HepG2 (cell line): ENCODE data around the gene CHKB. TPM values are rescaled to one million over a fixed set of nuclear protein-coding genes. Genes with fewer than 3 reads are reported as not detected.

Experiments used
- BRCA1 ChIP-seq: sonication (generic); formaldehyde crosslinking; IDR thresholded peaks from 2 replicates; pipeline ENCODE4 v1.4.0; 2020; ENCODE audit warnings: missing genetic modification reagents
- CC2D1A ChIP-seq: sonication (generic); formaldehyde crosslinking; IDR thresholded peaks from 2 replicates; pipeline ENCODE4 v1.8.1; 2023; ENCODE audit warnings: mild to moderate bottlenecking, missing genetic modification reagents
- CERS6 ChIP-seq: sonication (generic); formaldehyde crosslinking; IDR thresholded peaks from 2 replicates; pipeline ENCODE4 v1.5.0; 2020; ENCODE audit warnings: missing genetic modification reagents
- JUND ChIP-seq: sonication (generic); formaldehyde crosslinking; IDR thresholded peaks from 2 replicates; pipeline ENCODE4 v1.8.0; 2022; ENCODE audit warnings: mild to moderate bottlenecking, missing genetic modification reagents
- MXD3 ChIP-seq: IDR thresholded peaks from 2 replicates; pipeline ENCODE4 v1.6.1; 2016; ENCODE audit warnings: mild to moderate bottlenecking, missing biosample characterization, missing genetic modification reagents
- NFE2L2 ChIP-seq: fragments of 150-350 bp; IDR thresholded peaks from 2 replicates; pipeline ENCODE4 v1.6.1; 2014; ENCODE audit warnings: low read length
- POLR2AphosphoS2 ChIP-seq: IDR thresholded peaks from 2 replicates; pipeline ENCODE4 v1.6.1; 2011; ENCODE audit warnings: low read depth, low read length, improper control_type of control experiment
- RARG ChIP-seq: sonication (generic); formaldehyde crosslinking; IDR thresholded peaks from 2 replicates; pipeline ENCODE4 v1.4.0; 2020; ENCODE audit warnings: low read depth, mild to moderate bottlenecking, missing genetic modification reagents
- RNF2 ChIP-seq: fragments of 450-650 bp; conservative IDR thresholded peaks from 2 replicates; pipeline ENCODE4 v1.6.1; 2016; ENCODE audit warnings: low read depth
- XRCC5 ChIP-seq: fragments of 200-400 bp; formaldehyde crosslinking; optimal IDR thresholded peaks from 2 replicates; pipeline ENCODE3; 2017; ENCODE audit warnings: mild to moderate bottlenecking, low read length
- ZNF143 ChIP-seq: sonication (generic); formaldehyde crosslinking; IDR thresholded peaks from 2 replicates; pipeline ENCODE4 v1.4.0; 2020; ENCODE audit warnings: missing genetic modification reagents
- ZNF225 ChIP-seq: sonication (generic); formaldehyde crosslinking; IDR thresholded peaks from 2 replicates; pipeline ENCODE4 v1.4.0; 2020; ENCODE audit warnings: mild to moderate bottlenecking, missing genetic modification reagents
- ZNF260 ChIP-seq: sonication (generic); formaldehyde crosslinking; IDR thresholded peaks from 2 replicates; pipeline ENCODE4 v1.4.0; 2020; ENCODE audit warnings: missing genetic modification reagents, low read depth, mild to moderate bottlenecking, borderline replicate concordance
- ZNF343 ChIP-seq: sonication (generic); formaldehyde crosslinking; IDR thresholded peaks from 2 replicates; pipeline ENCODE4 v1.4.0; 2020; ENCODE audit warnings: mild to moderate bottlenecking, missing genetic modification reagents
- ZNF354B ChIP-seq: sonication (generic); formaldehyde crosslinking; IDR thresholded peaks from 2 replicates; pipeline ENCODE4 v1.8.0; 2022; ENCODE audit warnings: mild to moderate bottlenecking, missing genetic modification reagents
- ZNF460 ChIP-seq: sonication (generic); formaldehyde crosslinking; IDR thresholded peaks from 2 replicates; pipeline ENCODE4 v1.5.1; 2020; ENCODE audit warnings: missing genetic modification reagents, mild to moderate bottlenecking, borderline replicate concordance
- ZNF510 ChIP-seq: sonication (generic); formaldehyde crosslinking; IDR thresholded peaks from 2 replicates; pipeline ENCODE4 v1.4.0; 2020; ENCODE audit warnings: low read depth, mild to moderate bottlenecking, missing genetic modification reagents
- ZNF577 ChIP-seq: sonication (generic); formaldehyde crosslinking; IDR thresholded peaks from 2 replicates; pipeline ENCODE4 v1.4.0; 2020; ENCODE audit warnings: mild to moderate bottlenecking, low read depth, missing genetic modification reagents, borderline replicate concordance
- ZNF616 ChIP-seq: sonication (generic); formaldehyde crosslinking; IDR thresholded peaks from 2 replicates; pipeline ENCODE4 v1.5.0; 2020; ENCODE audit warnings: low read depth, mild to moderate bottlenecking, missing genetic modification reagents
- ZNF674 ChIP-seq: sonication (generic); formaldehyde crosslinking; IDR thresholded peaks from 2 replicates; pipeline ENCODE4 v1.5.0; 2020; ENCODE audit warnings: low read depth, mild to moderate bottlenecking, missing genetic modification reagents
- ZNF691 ChIP-seq: sonication (generic); formaldehyde crosslinking; IDR thresholded peaks from 2 replicates; pipeline ENCODE4 v1.4.0; 2020; ENCODE audit warnings: missing genetic modification reagents, low read depth, mild to moderate bottlenecking, borderline replicate concordance
- polyA plus RNA-seq, 8 experiments: library from polyadenylated mRNA; depleted of rRNA in 3 of 8; stranded (reverse) in 7 of 8; unstranded in 1 of 8; fragments of >200 nt; fragmentation: Illumina TruSeq in 4 of 8; extraction: Trizol in 4 of 8; gene quantifications; 2 replicates each; pipeline versions ENCODE4 v1.2.1 to v1.2.3, GENCODE V29; 2011 to 2016; ENCODE audit warnings: low read depth in 4 of 8, missing spikeins in 1 of 8, mixed read lengths in 1 of 8; ENCODE audit not compliant: insufficient read depth in 1 of 8
- total RNA-seq, 5 experiments: library from RNA; depleted of rRNA; stranded (reverse); fragments of >200 nt; fragmentation: Illumina TruSeq; extraction: Trizol; gene quantifications; 2 replicates each; pipeline ENCODE4 v1.2.3, GENCODE V29; 2016; ENCODE audit warnings: low read depth in 1 of 5
- TF ChIP-seq, protein P1 (sequence below): sonication (generic); formaldehyde crosslinking; IDR thresholded peaks from 2 replicates; pipeline ENCODE4 v1.5.0; 2020; ENCODE audit warnings: missing genetic modification reagents
- TF ChIP-seq, protein P2 (sequence below): sonication (generic); formaldehyde crosslinking; IDR thresholded peaks from 2 replicates; pipeline ENCODE4 v1.5.0; 2020; ENCODE audit warnings: missing genetic modification reagents, mild to moderate bottlenecking, borderline replicate concordance
- TF ChIP-seq, protein P3 (sequence below): sonication (generic); formaldehyde crosslinking; IDR thresholded peaks from 2 replicates; pipeline ENCODE4 v1.5.1; 2020; ENCODE audit warnings: missing genetic modification reagents, mild to moderate bottlenecking, borderline replicate concordance

CHKB gene
- total and polyA plus RNA-seq, 2 of the 13 experiments (the other 11 are each of a cell fraction or from before 2014, with no cell fraction given), result 24.5 to 42.7 TPM

- TF ChIP-seq, protein P1, sequence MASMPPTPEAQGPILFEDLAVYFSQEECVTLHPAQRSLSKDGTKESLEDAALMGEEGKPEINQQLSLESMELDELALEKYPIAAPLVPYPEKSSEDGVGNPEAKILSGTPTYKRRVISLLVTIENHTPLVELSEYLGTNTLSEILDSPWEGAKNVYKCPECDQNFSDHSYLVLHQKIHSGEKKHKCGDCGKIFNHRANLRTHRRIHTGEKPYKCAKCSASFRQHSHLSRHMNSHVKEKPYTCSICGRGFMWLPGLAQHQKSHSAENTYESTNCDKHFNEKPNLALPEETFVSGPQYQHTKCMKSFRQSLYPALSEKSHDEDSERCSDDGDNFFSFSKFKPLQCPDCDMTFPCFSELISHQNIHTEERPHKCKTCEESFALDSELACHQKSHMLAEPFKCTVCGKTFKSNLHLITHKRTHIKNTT, result no peak
- TF ChIP-seq, protein P2, sequence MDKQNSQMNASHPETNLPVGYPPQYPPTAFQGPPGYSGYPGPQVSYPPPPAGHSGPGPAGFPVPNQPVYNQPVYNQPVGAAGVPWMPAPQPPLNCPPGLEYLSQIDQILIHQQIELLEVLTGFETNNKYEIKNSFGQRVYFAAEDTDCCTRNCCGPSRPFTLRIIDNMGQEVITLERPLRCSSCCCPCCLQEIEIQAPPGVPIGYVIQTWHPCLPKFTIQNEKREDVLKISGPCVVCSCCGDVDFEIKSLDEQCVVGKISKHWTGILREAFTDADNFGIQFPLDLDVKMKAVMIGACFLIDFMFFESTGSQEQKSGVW, result peak; percentile 95
- peak; percentile 100 for TF ChIP-seq MXD3 (CRISPR knock-in tag)
- TF ChIP-seq CERS6 (CRISPR knock-in tag), result peak; percentile 99
- TF ChIP-seq ZNF143 (CRISPR knock-in tag), result peak; percentile 69
- peak; percentile 77; the same call in 1 of the 2 replicates for TF ChIP-seq ZNF343 (CRISPR knock-in tag)
- TF ChIP-seq, protein P3, sequence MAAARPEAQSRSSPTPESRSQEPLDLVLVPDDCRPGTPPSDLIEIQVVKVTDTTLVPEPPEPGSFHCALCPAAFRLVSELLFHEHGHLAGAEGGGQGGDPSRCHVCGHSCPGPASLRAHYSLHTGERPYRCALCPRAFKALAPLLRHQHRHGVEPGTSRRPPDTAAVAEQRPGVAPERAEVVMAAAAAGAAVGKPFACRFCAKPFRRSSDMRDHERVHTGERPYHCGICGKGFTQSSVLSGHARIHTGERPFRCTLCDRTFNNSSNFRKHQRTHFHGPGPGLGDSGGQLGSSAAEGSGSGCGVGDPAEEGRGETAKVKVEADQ, result peak; percentile 99
- no peak for TF ChIP-seq ZNF577
- peak; percentile 56; the same call in 1 of the 2 replicates for TF ChIP-seq JUND (CRISPR knock-in tag)
- TF ChIP-seq POLR2AphosphoS2, result no peak
- TF ChIP-seq ZNF691 (CRISPR knock-in tag), result peak; percentile 97
- no peak for TF ChIP-seq ZNF460 (CRISPR knock-in tag)
- peak; percentile 100 for TF ChIP-seq BRCA1 (CRISPR knock-in tag)
- no peak for TF ChIP-seq NFE2L2
- peak; percentile 90; the same call in 1 of the 2 replicates for TF ChIP-seq ZNF674
- peak; percentile 87; the same call in 1 of the 2 replicates for TF ChIP-seq CC2D1A (CRISPR knock-in tag)
- peak; percentile 54 for TF ChIP-seq XRCC5
- TF ChIP-seq ZNF260, result no peak
- no peak for TF ChIP-seq RNF2
- peak; percentile 98 for TF ChIP-seq ZNF225 (CRISPR knock-in tag)
- TF ChIP-seq RARG, result peak; percentile 81; the same call in 1 of the 2 replicates
- peak; percentile 88 for TF ChIP-seq ZNF354B (CRISPR knock-in tag)
- peak; percentile 98 for TF ChIP-seq ZNF616
- TF ChIP-seq ZNF510 (CRISPR knock-in tag), result 0 out of 2 replicates have a peak, but pooled peaks have one; percentile 79
Measured at GRCh38 chr22:50599816-50600455, 17.3 kb upstream of the CHKB start (continued).
